Measurements from ENCODE around the gene OBSL1.

DNA sequence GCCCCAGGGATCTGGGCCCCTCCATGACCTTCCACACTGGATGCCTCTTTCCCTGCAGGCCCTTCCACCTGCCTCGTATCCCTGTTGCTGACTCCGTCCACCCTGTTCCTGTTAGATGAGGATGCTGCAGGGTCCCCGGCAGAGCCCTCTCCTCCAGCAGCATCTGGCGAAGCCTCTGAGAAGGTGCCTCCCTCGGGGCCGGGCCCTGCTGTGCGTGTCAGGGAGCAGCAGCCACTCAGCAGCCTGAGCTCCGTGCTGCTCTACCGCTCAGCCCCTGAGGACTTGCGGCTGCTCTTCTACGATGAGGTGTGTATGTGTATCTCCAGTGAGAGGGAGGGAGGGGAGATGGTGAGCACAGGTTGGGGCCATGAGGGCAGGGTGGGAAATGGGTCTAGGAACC lies 43.7 kb upstream of the OBSL1 start:
- TF ChIP-seq, protein P1, sequence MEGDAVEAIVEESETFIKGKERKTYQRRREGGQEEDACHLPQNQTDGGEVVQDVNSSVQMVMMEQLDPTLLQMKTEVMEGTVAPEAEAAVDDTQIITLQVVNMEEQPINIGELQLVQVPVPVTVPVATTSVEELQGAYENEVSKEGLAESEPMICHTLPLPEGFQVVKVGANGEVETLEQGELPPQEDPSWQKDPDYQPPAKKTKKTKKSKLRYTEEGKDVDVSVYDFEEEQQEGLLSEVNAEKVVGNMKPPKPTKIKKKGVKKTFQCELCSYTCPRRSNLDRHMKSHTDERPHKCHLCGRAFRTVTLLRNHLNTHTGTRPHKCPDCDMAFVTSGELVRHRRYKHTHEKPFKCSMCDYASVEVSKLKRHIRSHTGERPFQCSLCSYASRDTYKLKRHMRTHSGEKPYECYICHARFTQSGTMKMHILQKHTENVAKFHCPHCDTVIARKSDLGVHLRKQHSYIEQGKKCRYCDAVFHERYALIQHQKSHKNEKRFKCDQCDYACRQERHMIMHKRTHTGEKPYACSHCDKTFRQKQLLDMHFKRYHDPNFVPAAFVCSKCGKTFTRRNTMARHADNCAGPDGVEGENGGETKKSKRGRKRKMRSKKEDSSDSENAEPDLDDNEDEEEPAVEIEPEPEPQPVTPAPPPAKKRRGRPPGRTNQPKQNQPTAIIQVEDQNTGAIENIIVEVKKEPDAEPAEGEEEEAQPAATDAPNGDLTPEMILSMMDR (IDR thresholded peaks at IDR 0.05) = no peak
- no peak for TF ChIP-seq POLR2A (IDR thresholded peaks at IDR 0.05)
